ENCODE measurements around the gene DKKL1.

DKKL1 gene

DNA sequence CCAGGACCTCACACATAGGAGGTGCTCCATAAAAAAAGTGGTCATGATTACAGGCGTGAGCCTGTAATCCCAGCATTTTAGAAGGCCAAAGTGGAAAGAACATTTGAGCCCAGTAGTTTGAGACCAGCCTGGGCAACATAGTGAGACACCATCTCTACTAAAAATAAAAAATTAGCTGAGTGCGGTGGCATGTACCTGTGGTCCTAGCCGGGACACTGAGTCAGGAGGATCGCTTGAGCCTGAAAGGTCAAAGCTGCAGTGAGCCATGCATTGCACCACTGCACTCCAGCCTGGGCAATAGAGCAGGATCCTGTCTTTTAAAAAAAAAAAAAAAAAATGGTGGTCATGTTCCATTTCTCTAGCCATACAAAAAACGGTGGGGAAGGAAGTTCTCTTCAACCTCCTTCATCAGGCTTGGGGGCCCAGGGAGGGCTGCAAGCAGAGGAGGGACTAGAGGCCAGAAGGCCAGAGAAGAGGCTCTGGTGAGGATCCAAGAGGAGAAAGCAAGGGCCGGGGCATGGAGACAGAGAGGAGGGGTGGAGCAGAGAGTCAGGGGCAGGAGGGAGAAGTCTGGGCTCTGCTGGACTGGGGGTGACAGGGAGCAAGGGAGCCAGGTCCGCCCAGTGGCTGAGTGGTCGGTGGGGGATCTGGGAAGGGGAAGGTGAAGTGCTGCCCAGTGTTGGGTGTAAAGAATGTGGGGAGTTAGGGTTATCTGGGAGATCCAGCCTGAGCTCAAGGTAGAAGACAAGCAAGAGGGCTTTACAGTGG, 33.2 kb downstream of the DKKL1 start:
- H3K4me1 ChIP-seq (ENCODE audit: insufficient read depth, low read length): no peaks in the 10 kb centered on the region
- no peaks in the 10 kb centered on the region for H3K36me3 ChIP-seq (ENCODE audit: insufficient read depth, low read length)

DNA sequence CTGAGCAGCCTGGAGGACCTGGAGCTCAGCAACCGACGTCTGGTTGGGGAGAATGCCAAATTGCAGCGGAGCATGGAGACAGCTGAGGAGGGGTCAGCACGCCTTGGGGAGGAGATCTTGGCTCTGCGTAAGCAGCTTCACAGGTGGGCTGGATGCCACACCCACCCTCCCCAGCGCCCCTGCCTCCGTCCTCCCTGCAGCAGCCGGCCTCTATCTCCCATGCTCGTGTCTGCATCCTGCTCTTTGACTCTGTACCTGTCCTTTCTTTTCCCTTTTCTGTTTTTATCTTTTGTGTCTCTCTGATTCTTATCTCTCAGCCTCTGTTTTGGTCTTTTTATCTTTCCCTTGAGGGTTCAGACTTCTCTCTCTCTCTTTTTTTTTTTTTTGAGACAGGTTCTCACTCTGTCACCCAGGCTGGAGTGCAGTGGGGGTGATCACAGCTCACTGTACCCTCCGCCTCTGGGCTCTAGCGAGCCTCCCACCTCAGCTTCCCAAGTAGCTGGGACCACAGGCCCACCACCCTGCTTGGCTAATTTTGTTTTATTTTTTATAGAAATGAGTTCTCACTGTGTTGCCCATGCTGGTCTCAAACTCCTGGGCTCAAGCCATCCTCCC, 34.4 kb downstream of the DKKL1 start:
- Histone ChIP-seq H3K9me3 (ENCODE audit: insufficient read depth, low read length, severe bottlenecking) (no peaks in the 10 kb centered on the region), H3K9ac (ENCODE audit: low read depth, low read length) (no peak overlapping the region), H2AFZ (ENCODE audit: low read depth, low read length) (no peak overlapping the region), H3K4me1 (ENCODE audit: insufficient read depth, low read length) (no peaks in the 10 kb centered on the region), H3K27ac (ENCODE audit: low read length) (no peak overlapping the region), H3K4me3 (ENCODE audit: low read depth in 1 of 2, low read length in 2 of 2) (no peak overlapping the region), H3K27me3 (ENCODE audit: insufficient read depth, low read length, poor library complexity) (no peaks in the 10 kb centered on the region), H3K36me3 (ENCODE audit: insufficient read depth, low read length) (no peaks in the 10 kb centered on the region), H3K79me2 (ENCODE audit: insufficient read depth, low read length) (no peaks in the 10 kb centered on the region), H4K20me1 (ENCODE audit: insufficient read depth, low read length) (no peaks in the 10 kb centered on the region), H3K4me2 (ENCODE audit: insufficient read depth, low read length) (no peak overlapping the region)
- DNase-seq: no peak
- TF ChIP-seq EZH2 (IDR thresholded peaks at IDR 0.05; ENCODE audit: borderline replicate concordance, low read depth, low read length, severe bottlenecking): no peak
- no peak for TF ChIP-seq CTCF (IDR thresholded peaks at IDR 0.05; ENCODE audit: borderline replicate concordance, extremely low read depth, low read length, poor library complexity, severe bottlenecking)
- no peak for ATAC-seq (ENCODE audit: insufficient read depth, low read depth)

More for the DNA sequence above, 33.2 kb downstream of the DKKL1 start:
- H3K4me2 ChIP-seq (ENCODE audit: insufficient read depth, low read length): no peak overlapping the region
- ATAC-seq (ENCODE audit: insufficient read depth, low read depth): no peak
- H3K27me3 ChIP-seq (ENCODE audit: insufficient read depth, low read length, poor library complexity): no peaks in the 10 kb centered on the region
- H3K79me2 ChIP-seq (ENCODE audit: insufficient read depth, low read length): no peaks in the 10 kb centered on the region
- H3K4me3 ChIP-seq (ENCODE audit: low read depth in 1 of 2, low read length in 2 of 2): no peak overlapping the region
- no peaks in the 10 kb centered on the region for H3K9me3 ChIP-seq (ENCODE audit: insufficient read depth, low read length, severe bottlenecking)
- no peak overlapping the region for H2AFZ ChIP-seq (ENCODE audit: low read depth, low read length)
- H4K20me1 ChIP-seq (ENCODE audit: insufficient read depth, low read length): no peaks in the 10 kb centered on the region
- H3K9ac ChIP-seq (ENCODE audit: low read depth, low read length): no peak overlapping the region
- H3K27ac ChIP-seq (ENCODE audit: low read length): no peak overlapping the region
- TF ChIP-seq EZH2 (IDR thresholded peaks at IDR 0.05; ENCODE audit: borderline replicate concordance, low read depth, low read length, severe bottlenecking): no peak
- no peak for TF ChIP-seq CTCF (IDR thresholded peaks at IDR 0.05; ENCODE audit: borderline replicate concordance, extremely low read depth, low read length, poor library complexity, severe bottlenecking)
- DNase-seq: no peak

- Histone ChIP-seq H3K4me2 (ENCODE audit: insufficient read depth, low read length) (no peak overlapping the region), H3K9me3 (ENCODE audit: insufficient read depth, low read length, severe bottlenecking) (no peaks in the 10 kb centered on the region), H3K27me3 (ENCODE audit: insufficient read depth, low read length, poor library complexity) (no peaks in the 10 kb centered on the region), H2AFZ (ENCODE audit: low read depth, low read length) (no peak overlapping the region), H3K36me3 (ENCODE audit: insufficient read depth, low read length) (no peaks in the 10 kb centered on the region), H3K79me2 (ENCODE audit: insufficient read depth, low read length) (no peaks in the 10 kb centered on the region), H4K20me1 (ENCODE audit: insufficient read depth, low read length) (no peaks in the 10 kb centered on the region), H3K27ac (ENCODE audit: low read length) (no peak overlapping the region), H3K4me1 (ENCODE audit: insufficient read depth, low read length) (no peaks in the 10 kb centered on the region), H3K4me3 (ENCODE audit: low read depth in 1 of 2, low read length in 2 of 2) (no peak overlapping the region), H3K9ac (ENCODE audit: low read depth, low read length) (no peak overlapping the region)
- ATAC-seq (ENCODE audit: insufficient read depth, low read depth): no peak
- no peak for TF ChIP-seq EZH2 (IDR thresholded peaks at IDR 0.05; ENCODE audit: borderline replicate concordance, low read depth, low read length, severe bottlenecking)
- TF ChIP-seq CTCF (IDR thresholded peaks at IDR 0.05; ENCODE audit: borderline replicate concordance, extremely low read depth, low read length, poor library complexity, severe bottlenecking): no peak
- no peak for DNase-seq
These were observed 35.3 kb downstream of the DKKL1 start for GRCh38 chr19:49398931-49399330.

Data from DND-41 (cell line).